Loucy (cell line): Measurements from ENCODE around the gene JUP.

Source experiments
- H2AFZ ChIP-seq: fragments of 200-600 bp; sonication (generic); 2 replicates; pipeline ENCODE4 v1.6.0; 2016; ENCODE audit warnings: antibody characterized with exemption, mild to moderate bottlenecking, low read length, moderate library complexity
- H3F3A ChIP-seq: fragments of 200-600 bp; 2 replicates; pipeline ENCODE4 v1.6.0; 2016; ENCODE audit warnings: antibody characterized with exemption, low read depth, mild to moderate bottlenecking
- H3K27me3 ChIP-seq: fragments of 200-600 bp; sonication (generic); 2 replicates; pipeline ENCODE4 v1.6.1; 2014; ENCODE audit warnings: low read length, mild to moderate bottlenecking; ENCODE audit not compliant: insufficient read depth, poor library complexity, severe bottlenecking
- H3K36me3 ChIP-seq: fragments of 200-600 bp; sonication (generic); 2 replicates; pipeline ENCODE4 v1.6.1; 2016; ENCODE audit warnings: low read length; ENCODE audit not compliant: insufficient read depth
- H3K4me1 ChIP-seq: fragments of 200-600 bp; sonication (generic); 2 replicates; pipeline ENCODE4 v1.5.1; 2014; ENCODE audit warnings: low read length, mild to moderate bottlenecking; ENCODE audit not compliant: insufficient read depth, poor library complexity, severe bottlenecking
- H3K4me2 ChIP-seq: fragments of 200-600 bp; sonication (generic); 2 replicates; pipeline ENCODE4 v1.6.0; 2014; ENCODE audit warnings: antibody characterized with exemption, low read length, low read depth, mild to moderate bottlenecking; ENCODE audit not compliant: poor library complexity, severe bottlenecking
- H3K4me3 ChIP-seq: fragments of 200-600 bp; sonication (generic); 2 replicates; pipeline ENCODE4 v1.5.1; 2014; ENCODE audit warnings: low read length, mild to moderate bottlenecking, mixed read lengths; ENCODE audit not compliant: poor library complexity, severe bottlenecking
- H3K79me2 ChIP-seq: fragments of 200-600 bp; sonication (generic); 2 replicates; pipeline ENCODE4 v1.6.1; 2014; ENCODE audit warnings: low read length; ENCODE audit not compliant: insufficient read depth
- H3K9ac ChIP-seq: fragments of 200-600 bp; sonication (generic); 2 replicates; pipeline ENCODE4 v1.6.0; 2014; ENCODE audit warnings: mild to moderate bottlenecking, low read depth, low read length, moderate library complexity; ENCODE audit not compliant: poor library complexity, severe bottlenecking
- H3K9me2 ChIP-seq: fragments of 200-600 bp; sonication (generic); replicated peaks from 2 replicates; pipeline ENCODE4 v1.6.1; 2016; ENCODE audit warnings: low read depth, low read length, mixed read lengths
- H3K9me3 ChIP-seq: fragments of 200-600 bp; sonication (generic); 2 replicates; pipeline ENCODE4 v1.6.1; 2014; ENCODE audit warnings: mild to moderate bottlenecking, antibody characterized with exemption, low read length, low read depth; ENCODE audit not compliant: insufficient read depth
- H4K20me1 ChIP-seq: fragments of 200-600 bp; sonication (generic); 2 replicates; pipeline ENCODE4 v1.6.0; 2014; ENCODE audit warnings: antibody characterized with exemption, low read length, mild to moderate bottlenecking; ENCODE audit not compliant: insufficient read depth, poor library complexity, severe bottlenecking
- CTCF ChIP-seq: fragments of 200-600 bp; sonication (generic); conservative IDR thresholded peaks from 2 replicates; pipeline ENCODE4 v1.5.1; 2014; ENCODE audit warnings: mild to moderate bottlenecking, antibody characterized with exemption, low read length
- EZH2phosphoT487 ChIP-seq: fragments of 200-600 bp; IDR thresholded peaks from 2 replicates; pipeline ENCODE4 v1.6.1; 2018; ENCODE audit warnings: antibody characterized with exemption, mild to moderate bottlenecking, moderate library complexity, borderline replicate concordance

The JUP gene

GRCh38 chr17:41705271-41705991 is 81.1 kb downstream of the JUP start:
- Histone ChIP-seq H3K79me2 (no peaks in the 10 kb centered on the region), H4K20me1 (no peaks in the 10 kb centered on the region), H3K36me3 (no peaks in the 10 kb centered on the region), H3K9ac (no peak overlapping the region), H3K9me3 (no peaks in the 10 kb centered on the region), H3F3A (no peaks in the 10 kb centered on the region), H3K4me1 (peaks cover 7% of the 10 kb centered on the region), H3K27me3 (no peaks in the 10 kb centered on the region), H2AFZ (no peak overlapping the region), H3K9me2 (no peaks in the 10 kb centered on the region), H3K4me3 (no peak overlapping the region), H3K4me2 (no peak overlapping the region)
- TF ChIP-seq CTCF (no peak), EZH2phosphoT487 (no peak)
